GM19023 (cell line): ENCODE measurements around the gene WDR76.
A peak's percentile ranks its signal among the peaks of the same experiment; 100 is the strongest.
"Not testable (repeated sequence)": the region's sequence is repeated elsewhere in the genome, so short reads cannot be mapped to it uniquely, and the experiment has no call there.

ENCODE experiments used
- ATAC-seq: cut with Tn5 transposase; IDR thresholded peaks from one replicate; pipeline ENCODE4 v1.9.1; 2021; ENCODE audit warnings: mild to moderate bottlenecking, moderate library complexity; ENCODE audit not compliant: unreplicated experiment

WDR76 gene

DNA sequence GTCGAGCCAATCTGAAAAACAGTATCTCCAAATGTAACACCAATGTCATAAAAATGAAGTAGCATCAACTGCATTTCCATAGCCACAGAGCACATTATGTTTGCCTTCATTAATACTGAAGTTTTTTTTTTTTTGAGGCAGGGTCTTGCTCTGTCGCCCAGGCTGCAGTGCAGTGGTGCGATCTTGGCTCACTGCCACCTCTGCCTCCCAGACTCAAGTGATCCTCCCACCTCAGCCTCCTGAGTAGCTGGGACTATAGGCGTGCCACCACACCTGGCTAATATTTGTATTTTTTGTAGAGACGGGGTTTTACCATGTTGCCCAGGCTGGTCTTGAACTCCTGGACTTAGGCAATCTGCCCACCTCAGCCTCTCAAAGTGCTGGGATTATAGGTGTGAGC lies 11.7 kb upstream of the WDR76 start:
- ATAC-seq: not testable (repeated sequence)

GRCh38 chr15:43821505-43821904 lies 5.3 kb upstream of the WDR76 start:
- ATAC-seq: no peak

DNA sequence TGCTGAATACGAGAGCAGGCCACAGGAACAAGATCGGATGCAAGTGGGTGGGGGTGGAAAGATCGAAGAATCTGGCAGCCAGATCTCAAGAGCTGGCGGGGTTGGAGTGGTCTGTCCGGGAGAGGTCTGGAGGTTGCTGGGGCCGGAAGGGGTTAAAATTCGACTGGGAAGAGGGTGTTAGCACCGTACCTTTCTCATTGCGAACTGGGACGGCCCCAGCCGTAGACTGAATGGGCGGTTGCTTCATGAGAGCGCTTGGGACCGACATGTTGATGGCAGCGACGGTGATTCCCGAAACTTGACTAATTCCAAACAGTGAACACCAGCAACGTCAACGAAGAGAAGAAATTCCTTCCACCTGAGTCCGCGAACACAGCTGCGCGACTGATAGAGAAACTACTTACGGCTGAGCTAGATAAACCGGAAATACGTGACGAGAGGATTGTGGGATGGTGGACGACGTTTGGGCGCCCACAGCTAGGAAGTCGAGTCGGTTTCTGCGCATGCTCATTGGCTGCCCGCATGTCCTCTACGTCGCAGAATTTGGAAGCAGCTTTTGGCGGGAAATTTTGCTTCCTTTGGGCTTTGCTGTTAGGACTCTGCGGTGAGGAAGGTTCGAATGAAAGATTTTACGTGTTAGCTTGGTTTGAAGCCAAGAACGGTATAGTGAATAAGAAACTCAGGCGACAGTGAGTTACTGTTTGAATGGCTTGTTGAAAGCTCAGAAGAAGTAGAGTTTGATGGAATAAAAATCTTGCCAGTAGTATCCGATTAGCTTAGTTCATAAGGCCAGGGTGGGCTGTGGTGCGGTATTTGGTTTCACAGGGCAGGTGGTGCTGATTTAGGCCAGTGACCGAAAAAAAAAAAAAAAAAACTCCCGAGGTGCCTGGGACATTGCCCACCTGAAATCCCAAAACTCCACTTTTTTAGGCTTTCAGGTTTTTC lies 2.2 kb upstream of the WDR76 start, which contains the start of gene MFAP1:
Gene MFAP1 (minus strand): TSS at position 389 of the 945 bp plus-strand sequence. CDS start 121 bp downstream, at position 268.
- ATAC-seq: peak; percentile 71

- ATAC-seq: not testable (repeated sequence)
Observed at GRCh38 chr15:43825305-43825704, 1.5 kb upstream of the WDR76 start.

GRCh38 chr15:43826029-43826507 lies 734 bp upstream of the WDR76 start:
- ATAC-seq: no peak

GRCh38 chr15:43828061-43828657 lies 1.4 kb downstream of the WDR76 start:
- no peak for ATAC-seq

GRCh38 chr15:43829951-43830540 lies 3.2 kb downstream of the WDR76 start:
- ATAC-seq: not testable (repeated sequence)

DNA sequence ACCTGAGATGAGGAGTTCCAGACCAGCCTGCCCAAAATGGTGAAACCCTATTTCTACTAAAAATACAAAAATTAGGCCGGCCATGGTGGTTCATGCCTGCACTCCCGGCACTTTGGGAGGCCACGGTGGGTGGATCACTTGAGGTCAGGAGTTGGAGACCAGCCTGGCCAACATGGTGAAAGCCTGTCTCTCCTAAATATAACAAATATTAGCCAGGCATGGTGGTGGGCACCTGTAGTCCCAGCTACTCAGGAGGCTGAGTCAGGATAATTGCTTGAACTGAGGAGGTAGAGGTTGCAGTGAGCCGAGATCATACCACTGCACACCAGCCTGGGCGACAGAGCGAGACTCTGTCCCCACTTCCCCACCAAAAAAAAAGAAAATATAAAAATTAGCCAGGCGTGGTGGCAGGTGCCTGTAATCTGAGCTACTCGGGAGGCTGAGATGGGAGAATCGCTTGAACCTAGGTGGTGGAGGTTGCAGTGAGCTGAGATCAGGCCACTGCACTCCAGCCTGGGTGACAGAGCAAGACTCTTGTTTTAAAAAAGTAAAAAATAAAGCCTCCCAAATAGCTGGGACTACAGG lies 4.0 kb downstream of the WDR76 start:
- not testable (repeated sequence) for ATAC-seq

DNA sequence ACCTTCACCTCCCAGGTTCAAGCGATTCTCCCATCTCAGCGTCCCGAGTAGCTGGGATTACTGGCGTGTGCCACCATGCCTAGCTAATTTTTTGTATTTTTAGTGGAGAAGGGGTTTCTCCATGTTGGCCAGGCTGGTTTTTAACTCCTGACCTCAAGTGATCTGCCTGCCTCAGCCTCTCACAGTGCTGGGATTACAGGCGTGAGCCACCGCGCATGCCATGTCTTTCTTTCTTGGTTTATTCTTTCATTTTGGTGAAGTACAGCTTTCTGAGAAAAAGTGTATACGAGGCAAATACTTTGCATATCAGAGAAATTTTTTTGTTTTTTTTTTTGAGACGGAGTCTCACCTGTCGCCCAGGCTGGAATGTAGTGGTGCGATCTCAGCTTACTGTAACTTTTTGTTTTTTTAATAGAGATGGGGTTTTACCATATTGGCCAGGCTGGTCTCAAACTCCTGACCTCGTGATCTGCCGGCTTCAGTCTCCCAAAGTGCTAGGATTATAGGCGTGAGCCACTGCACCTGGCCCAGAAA lies 4.8 kb downstream of the WDR76 start:
- not testable (repeated sequence) for ATAC-seq

DNA sequence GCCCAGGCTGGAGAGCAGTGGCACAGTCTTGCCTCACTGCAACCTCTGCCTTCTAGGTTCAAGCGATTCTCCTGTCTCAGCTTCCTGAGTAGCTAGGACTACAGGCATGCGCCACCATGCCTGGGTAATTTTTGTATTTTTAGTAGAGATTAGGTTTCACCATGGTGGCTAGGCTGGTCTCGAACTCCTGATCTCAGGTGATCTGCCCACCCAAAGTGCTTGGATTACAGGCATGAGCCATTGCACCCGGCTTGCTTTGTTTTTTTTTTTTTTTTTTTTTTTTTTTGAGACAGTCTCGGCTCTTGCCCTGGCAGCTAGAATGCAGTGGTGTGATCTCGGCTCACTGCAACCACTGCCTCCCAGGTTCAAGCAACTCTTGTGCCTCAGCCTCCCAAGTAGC lies 5.7 kb downstream of the WDR76 start:
- ATAC-seq: not testable (repeated sequence)

DNA sequence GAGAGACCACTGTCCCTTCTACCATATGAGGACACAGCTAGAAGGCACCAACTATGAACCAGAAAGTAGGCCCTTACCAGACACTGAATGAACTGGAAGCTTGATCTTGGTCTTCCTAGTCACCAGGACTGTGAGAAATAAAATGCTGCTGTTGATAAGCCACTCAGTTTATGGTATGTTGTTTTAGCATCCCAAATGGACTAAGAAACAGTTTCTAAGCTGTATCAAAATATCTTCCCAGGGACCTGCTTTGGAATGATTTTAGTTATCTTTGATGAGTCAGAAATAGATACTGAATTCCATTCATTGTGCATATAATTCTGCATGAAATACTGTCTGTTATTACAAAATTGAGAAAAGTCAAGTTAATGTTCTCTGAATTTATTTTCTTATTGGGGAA lies 18.6 kb downstream of the WDR76 start:
- no peak for ATAC-seq

GRCh38 chr15:43851251-43851650 lies 24.4 kb downstream of the WDR76 start:
- ATAC-seq: no peak

GRCh38 chr15:43852607-43853006 lies 25.8 kb downstream of the WDR76 start:
- ATAC-seq: no peak

- no peak for ATAC-seq
Observed at GRCh38 chr15:43854801-43855200, 28.0 kb downstream of the WDR76 start.

DNA sequence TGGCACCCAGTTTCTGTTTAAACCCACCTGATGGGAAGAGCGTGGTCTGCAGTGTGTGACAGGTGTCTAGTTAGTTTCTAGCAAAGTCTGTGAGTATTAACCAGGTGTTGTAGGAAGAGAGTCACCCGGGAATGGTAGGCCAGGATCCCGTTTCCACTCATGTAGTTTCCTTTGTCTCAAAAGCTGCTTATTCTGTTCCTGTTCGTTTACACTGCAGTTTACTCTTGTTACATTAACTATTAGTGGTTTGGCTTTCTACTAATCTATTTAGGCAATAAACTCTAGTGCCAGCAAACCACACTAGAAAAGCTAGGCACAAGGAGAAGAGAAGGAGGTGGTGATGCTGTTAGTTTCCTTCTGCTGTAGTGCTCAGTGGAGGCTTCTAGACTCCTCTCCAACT lies 32.7 kb downstream of the WDR76 start:
- ATAC-seq: no peak

- not testable (repeated sequence) for ATAC-seq
Observed at GRCh38 chr15:43866636-43867035, 39.8 kb downstream of the WDR76 start.

DNA sequence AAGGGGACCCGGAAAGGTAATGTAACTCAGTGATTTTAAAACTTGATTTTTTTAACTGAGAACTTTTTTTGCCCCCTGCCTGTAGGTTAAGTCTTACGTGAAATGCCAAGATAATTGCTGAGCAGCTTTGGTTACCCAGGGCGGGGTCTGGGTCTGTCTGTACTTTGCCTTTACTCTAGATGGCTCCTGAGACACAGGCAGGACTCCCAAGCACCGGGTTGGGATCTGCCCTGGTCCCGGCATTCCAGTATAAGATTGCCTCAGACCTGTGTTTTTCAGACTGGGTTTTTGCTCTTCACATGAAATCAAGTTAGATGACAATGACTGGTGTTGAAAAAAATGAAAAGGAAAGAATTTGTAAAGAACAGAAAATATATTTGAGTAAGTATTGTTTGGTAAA lies 40.3 kb downstream of the WDR76 start:
- no peak for ATAC-seq

GRCh38 chr15:43868406-43868805 lies 41.6 kb downstream of the WDR76 start:
- ATAC-seq: no peak

GRCh38 chr15:43871835-43872234 lies 45.0 kb downstream of the WDR76 start:
- ATAC-seq: no peak

DNA sequence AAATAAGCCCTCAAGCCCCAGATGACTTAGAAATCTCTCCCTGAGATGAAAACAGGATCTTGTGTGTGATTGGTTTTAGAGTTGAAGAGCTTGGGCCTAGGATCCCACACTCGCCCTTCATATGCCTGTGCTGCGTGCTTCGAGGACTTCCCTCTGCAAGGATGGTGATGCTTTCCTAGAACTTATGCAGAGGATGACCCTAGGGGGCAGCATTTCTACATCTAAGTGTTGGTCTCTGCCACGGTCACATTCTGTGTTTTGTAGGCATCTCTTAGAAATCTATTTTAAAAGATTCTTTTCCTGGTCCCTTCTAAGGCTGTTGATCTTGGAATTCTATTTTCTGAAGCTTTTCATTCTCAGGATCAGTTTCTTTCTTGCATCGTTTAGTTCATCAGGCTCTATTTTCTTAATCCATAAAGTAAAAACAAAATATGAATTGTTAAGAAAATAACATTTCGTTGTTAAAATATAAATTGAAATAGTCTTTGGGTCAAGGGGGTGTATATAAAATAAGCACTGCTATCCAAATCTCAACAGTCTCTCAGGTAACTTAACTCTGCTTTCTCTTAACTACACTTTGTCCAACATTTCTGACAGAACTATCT lies 45.7 kb downstream of the WDR76 start:
- ATAC-seq: no peak
